ENCODE data around the gene ST6GALNAC6.

The ST6GALNAC6 gene, protein sequence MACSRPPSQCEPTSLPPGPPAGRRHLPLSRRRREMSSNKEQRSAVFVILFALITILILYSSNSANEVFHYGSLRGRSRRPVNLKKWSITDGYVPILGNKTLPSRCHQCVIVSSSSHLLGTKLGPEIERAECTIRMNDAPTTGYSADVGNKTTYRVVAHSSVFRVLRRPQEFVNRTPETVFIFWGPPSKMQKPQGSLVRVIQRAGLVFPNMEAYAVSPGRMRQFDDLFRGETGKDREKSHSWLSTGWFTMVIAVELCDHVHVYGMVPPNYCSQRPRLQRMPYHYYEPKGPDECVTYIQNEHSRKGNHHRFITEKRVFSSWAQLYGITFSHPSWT

DNA sequence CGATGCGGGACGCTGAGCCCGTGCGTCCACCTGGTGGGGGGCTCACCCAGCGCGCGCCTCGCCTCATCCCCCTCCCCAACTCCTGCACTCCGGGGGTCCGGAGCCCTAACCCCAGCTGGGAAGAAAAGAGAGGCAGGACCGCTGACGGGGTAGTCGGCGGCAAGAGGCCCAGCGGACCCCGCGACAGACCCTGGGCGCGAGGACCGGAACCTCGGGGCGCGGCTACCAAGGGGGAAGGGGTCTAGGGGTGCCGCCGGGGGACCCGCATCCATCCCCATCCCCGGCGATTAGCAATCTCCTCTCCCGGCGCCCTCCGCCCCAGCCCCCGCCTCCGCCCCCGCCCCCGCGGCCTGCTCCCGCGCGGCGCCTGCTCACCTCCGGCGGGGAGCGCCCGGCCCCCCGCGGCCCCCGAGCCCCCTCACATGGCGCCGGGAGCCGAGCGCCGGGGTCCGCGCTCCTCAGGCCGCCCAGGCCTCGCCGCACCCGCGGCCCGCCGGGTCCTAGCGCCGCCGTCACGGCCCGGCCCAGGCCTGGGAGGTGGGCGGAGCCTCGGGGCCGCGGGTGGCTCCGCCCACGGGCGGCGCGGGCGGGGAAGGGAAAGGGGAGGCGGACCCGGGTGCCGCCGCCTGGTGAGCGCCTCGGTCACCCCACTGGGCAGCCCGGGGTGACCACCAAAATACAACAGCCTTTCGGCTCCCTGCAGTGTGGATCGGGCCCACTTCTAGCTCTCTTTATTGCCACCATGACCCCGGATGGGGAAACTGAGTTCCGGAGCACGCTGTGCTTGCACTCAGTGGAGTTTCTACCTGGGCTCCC, at the start of gene ST6GALNAC6:
Gene ST6GALNAC6 (minus strand): TSS at position 476 of the 816 bp plus-strand sequence. CDS start 1,622 bp downstream, outside the sequence.
- TF ChIP-seq GATA3 (IDR thresholded peaks at IDR 0.05; ENCODE audit: low read depth, low read length): no peak
- no peak for TF ChIP-seq GATA2 (IDR thresholded peaks at IDR 0.05; ENCODE audit: low read depth, low read length)

DNA sequence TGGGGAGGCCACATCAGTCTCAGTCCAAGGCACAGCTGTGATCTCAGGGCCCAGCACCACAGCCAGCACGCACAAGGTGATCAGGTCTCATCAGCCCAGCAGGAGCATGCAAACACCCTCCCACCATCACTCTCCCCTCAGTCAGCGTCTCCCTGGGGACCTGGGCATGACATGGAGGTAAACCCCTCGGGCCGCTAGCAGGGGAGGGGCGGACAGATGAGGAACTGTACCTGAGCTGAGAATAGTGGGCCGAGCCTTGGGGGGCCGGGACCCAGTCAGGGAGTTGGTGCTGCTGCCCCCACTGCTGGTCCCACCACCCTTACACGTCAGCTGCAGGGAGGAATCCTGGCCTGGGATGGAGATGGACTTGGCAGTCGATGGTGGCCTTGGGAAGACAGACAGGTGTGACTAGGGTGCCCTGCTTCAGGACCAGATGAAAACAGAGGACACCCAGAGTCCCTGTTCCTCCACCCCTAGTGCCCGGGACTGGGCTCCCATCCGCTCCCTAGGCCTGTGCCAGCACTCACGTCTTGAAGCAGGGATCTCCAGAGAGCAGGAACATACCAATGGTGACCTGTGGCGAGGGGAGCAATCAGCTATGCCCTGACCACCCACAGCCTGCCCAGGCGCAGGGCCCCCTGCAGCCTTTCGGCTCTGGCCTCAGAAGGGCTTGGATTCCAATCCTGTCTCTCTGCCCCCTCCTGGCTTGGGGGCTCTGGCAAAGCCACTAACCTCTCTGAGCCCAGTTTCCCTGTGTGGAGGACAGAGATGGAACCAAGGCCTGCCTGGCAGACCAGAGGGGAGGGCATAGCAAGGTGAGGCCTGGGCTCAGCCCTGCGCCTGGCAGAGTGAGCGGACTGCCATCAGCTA, 48.7 kb upstream of the ST6GALNAC6 start:
- TF ChIP-seq GATA3 (IDR thresholded peaks at IDR 0.05; ENCODE audit: low read depth, low read length): no peak

DNA sequence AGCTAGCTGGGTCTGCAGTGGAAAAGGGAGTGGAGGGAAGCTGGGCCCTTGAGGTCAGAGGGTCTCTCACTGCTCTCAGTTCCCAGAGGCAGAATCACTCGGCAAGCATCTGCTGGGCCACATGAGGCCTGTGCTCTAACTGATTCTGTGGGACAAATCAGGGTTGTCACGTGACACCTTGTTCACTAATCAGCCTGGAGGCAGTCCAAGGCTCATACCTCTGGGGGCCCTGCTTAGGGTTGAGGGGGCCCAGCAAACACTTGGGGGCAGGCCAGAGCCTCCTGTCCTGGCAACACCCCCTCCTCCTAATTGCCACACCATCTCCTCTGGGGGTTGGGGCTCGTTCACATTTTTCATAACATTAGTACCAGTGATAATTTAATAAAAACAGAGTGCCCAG, 47.3 kb upstream of the ST6GALNAC6 start:
- TF ChIP-seq GATA2 (IDR thresholded peaks at IDR 0.05; ENCODE audit: low read depth, low read length): no peak
- TF ChIP-seq GATA3 (IDR thresholded peaks at IDR 0.05; ENCODE audit: low read depth, low read length): no peak

DNA sequence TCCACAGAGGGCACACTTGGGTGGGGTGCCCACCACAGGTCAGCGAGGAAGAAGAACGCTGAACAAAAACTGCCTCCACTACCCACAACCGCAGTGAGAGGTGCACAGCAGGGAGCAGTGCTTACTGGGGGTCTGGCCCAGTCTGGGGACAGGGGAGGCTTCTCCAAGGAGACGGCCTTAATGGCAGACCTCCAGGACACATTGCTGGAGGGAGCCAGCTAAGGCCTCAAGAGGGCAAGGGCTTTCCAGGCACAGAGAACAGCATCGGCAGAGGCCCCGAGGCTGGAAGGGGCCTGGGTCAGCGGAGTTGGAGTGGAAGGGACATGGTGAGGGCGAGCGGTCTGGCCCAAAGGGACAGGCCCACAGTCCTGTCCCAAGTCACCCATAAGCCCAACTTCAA, 46.5 kb upstream of the ST6GALNAC6 start:
- TF ChIP-seq GATA3 (IDR thresholded peaks at IDR 0.05; ENCODE audit: low read depth, low read length) (no peak), GATA2 (IDR thresholded peaks at IDR 0.05; ENCODE audit: low read depth, low read length) (no peak)

DNA sequence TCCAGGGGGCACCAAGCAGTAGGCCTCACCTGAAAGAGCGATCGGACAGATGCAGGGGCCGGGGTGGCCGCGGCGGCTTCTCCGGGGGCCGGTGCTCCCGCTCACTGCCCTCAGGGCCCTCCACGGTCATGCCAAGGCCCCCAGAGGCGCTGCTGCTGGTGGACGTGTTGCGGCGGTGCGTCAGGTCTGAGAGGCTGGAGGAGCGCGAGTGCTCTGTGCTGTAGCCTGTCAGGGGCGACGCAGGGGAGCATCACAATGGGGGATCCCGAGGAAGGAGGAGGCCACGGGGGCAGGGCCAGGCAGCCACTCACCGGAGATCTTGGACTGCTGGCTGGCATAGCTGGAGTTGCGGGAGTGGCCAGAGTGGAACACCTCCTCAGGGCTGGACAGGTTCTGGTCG, 45.9 kb upstream of the ST6GALNAC6 start:
- TF ChIP-seq GATA2 (IDR thresholded peaks at IDR 0.05; ENCODE audit: low read depth, low read length): no peak

DNA sequence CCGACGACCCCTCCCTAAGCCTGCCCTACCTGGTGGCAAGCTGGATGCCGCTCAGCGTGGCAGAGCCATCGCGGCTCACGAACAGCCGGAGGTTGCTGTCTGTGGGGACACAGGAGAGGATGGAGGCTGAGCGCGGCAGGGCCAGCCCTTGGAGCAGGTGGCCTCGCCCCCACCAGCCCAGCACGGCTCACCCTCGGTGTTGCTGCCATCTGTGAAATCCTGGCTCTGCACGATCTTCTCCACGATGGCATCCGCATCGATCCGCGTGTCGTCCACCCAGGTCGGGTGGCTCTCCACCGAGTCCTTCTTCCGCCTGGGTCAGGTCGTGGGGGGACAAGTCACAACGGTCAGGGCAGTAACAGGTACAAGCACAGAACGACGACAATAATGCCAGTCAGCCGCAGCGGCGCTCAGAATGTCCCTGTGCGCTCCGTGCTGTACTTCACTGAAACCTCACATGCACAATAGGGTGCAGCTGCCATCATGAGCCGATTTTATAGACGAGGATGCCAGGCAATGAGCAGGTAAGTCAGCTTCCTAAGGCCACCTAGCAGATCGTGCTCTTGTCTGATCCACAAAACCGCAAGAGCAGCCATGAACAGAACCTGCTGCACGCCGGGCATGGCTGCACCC, 45.3 kb upstream of the ST6GALNAC6 start:
- TF ChIP-seq GATA3 (IDR thresholded peaks at IDR 0.05; ENCODE audit: low read depth, low read length) (no peak), GATA2 (IDR thresholded peaks at IDR 0.05; ENCODE audit: low read depth, low read length) (no peak)

DNA sequence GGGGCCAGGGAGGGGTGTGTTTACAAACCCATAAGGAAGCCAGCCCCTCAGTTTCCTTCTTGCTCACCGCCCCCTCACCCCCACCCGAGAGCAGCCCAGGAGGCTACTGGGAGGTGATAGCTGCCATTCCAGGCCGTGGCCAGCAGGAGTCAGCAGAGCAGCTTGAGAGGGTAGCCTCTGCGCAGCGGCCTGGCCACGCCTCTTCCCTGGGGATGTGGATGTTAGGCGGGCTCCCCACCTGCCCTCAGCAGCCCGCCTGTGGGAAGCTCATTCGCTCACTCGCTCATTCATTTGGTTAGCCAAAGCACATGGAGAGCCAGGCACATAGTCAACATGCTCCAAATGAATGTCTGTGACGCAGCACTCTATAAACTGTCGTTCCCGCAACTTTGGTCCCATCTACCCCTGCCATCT, 44.3 kb upstream of the ST6GALNAC6 start:
- TF ChIP-seq GATA3 (IDR thresholded peaks at IDR 0.05; ENCODE audit: low read depth, low read length) (no peak), GATA2 (IDR thresholded peaks at IDR 0.05; ENCODE audit: low read depth, low read length) (no peak)

DNA sequence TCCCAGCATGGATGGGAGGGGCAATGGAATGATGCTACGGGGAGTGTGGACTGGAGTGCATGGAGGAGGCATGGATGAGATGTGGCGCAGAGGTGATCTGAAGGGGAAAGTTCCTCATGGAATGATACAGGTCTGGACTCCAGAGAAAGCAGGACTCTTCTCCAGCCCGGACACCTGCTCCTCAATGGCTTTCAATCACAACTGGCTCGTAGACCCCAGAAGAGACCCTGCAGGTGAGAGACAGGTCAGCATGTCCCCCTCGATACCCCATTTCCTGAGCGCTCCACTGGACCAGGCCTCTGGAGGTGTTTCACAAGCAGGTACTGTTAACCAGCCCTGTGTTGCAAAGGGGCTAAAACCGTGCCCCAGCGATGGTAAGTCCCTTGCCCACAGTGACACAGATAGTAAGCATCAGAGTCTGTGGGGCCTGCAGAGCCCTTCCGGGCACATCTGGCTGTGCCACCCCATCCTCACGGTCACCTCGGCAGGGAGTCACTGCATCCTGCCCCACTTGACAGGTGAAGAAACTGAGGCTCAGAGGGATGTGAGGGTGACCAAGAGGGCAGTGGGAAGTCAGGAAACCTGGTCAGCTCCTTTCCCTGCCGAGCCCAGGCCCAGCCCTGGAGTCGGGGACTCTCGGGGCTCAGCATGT, 43.7 kb upstream of the ST6GALNAC6 start:
- TF ChIP-seq GATA3 (IDR thresholded peaks at IDR 0.05; ENCODE audit: low read depth, low read length): no peak
- no peak for TF ChIP-seq GATA2 (IDR thresholded peaks at IDR 0.05; ENCODE audit: low read depth, low read length)

DNA sequence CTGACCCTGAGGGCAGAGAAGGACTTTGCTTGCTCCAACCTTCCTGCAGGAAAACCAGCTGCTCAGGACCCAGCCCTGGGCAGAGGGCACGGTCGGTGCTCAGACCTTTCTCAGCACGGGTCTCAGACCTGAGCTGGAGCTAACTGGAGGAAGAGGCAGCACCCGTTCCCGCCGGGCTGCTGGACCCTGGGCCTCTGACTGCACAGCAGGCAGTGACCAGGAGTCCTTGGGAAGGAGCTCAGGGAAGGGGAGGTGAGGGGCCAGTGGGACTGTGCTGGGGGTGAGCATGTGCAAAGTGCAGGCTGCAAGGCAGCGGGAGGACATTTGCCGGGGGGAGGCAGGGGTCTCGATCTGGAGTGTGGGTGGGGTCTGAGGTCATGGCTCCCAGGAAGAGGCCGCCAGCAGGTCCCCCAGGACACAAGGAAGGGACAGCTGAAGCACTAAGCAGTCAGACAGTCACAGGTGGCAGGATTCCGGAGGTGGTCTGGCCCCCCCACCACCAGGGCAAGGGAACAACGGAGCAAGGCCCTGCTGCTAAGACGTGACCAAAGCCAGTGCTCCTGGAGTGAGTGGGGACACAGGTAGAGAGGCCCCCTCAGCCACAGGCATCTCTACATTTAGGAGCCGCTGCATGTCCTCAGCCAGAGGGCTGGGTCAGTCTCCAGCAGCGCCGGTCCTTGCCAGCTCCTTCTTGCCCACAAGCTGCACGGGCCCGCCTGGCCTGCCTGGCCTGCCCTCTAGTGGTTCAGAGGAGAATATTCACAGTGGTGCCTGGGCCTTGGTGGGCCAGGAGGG, 43.0 kb upstream of the ST6GALNAC6 start:
- TF ChIP-seq GATA3 (IDR thresholded peaks at IDR 0.05; ENCODE audit: low read depth, low read length): no peak

DNA sequence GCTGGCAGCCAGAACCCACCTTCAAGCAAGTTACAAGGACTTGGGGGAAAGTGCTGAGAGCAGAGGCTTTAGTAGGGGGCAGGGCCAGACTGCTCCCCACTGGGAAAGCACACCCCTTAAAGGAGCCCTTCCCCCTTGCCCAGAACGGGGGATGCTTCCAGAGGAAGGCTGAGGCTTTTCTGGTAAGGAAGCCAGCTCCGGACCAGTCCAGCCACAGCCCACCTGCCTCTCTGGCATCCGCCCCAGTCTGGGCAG, 42.5 kb upstream of the ST6GALNAC6 start:
- no peak for TF ChIP-seq GATA3 (IDR thresholded peaks at IDR 0.05; ENCODE audit: low read depth, low read length)
- no peak for TF ChIP-seq GATA2 (IDR thresholded peaks at IDR 0.05; ENCODE audit: low read depth, low read length)

DNA sequence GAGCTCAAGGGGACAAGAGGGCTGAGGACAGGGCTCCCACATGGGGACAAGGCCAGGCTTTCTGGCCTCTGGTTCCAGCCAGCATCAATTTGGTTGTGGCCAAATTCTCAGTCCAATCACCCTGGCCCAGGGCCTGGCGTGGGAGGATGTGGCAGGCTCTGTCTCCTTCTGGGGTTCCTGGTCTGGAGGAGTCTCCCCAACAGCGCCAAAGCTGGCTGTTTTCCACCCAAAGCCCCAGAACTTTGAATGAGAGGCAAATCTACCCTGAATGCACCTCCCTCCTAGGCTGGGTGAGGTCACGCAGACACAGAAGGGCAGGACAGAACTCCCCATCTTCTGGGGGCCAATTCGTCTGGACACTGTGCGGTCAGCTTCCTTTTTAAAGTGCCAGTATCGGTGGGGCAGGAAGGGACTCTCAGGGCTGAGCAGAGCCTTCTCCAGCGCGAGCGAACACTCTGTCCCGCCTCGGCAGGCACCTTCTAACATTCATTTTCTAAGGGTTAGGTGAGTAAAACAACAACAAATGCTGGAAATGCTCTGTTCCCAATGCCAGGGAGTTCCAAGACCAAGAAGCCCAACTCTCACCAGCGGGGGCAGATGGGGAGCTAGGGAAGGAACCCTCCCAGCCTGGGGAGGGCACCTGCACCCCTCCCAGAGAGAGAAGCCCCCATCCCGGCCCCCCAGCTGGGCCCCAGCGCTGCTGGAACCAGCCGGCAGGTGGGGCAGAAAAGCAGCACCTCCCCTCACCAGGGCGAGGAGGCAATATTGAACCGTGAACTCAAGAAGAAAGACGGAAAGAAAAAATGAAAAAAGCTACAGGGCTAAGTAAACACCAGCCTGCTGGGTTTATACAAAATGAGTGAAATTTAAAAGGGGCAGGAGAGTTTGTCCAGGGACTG, 41.9 kb upstream of the ST6GALNAC6 start:
- TF ChIP-seq GATA3 (IDR thresholded peaks at IDR 0.05; ENCODE audit: low read depth, low read length): no peak
- no peak for TF ChIP-seq GATA2 (IDR thresholded peaks at IDR 0.05; ENCODE audit: low read depth, low read length)

DNA sequence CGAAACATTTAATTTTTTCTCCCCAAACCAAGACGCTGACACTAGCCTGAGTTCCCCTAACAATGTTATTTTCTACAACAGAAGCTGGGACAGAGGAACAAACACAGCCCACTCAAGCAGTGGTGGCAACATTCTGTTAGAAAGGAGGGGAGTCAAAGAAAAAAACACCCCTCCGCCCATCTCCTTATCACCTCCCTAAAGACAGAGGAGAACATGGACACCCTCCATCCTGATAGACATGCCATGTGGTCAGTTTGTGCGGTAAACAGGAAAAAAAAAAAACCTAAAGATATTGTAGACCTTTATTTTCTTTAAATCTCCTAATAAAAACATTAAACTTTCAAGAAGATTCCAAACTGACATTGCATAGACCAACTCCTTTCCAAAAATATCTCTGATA, 41.2 kb upstream of the ST6GALNAC6 start:
- TF ChIP-seq GATA2 (IDR thresholded peaks at IDR 0.05; ENCODE audit: low read depth, low read length) (no peak), GATA3 (IDR thresholded peaks at IDR 0.05; ENCODE audit: low read depth, low read length) (no peak)
